HEK293T (cell line): ENCODE data around the gene TUBE1.

ENCODE experiments used
- CTCF ChIA-PET: fragments of 350-600 bp; formaldehyde crosslinking; extraction: SDS; loops from one replicate; lab custom pipeline; 2021; ENCODE audit warnings: antibody characterized with exemption, inconsistent platforms; lab: Yijun Ruan, JAX
- POLR2A ChIA-PET: fragments of 350-600 bp; formaldehyde crosslinking; extraction: SDS; loops from one replicate; lab custom pipeline; 2020; ENCODE audit warnings: antibody characterized with exemption, inconsistent platforms; lab: Yijun Ruan, JAX
- DNase-seq: peaks from one replicate; pipeline ENCODE4 v3.0.0; 2012; ENCODE audit warnings: mixed read lengths; ENCODE audit errors: extremely low spot score
- ARNT ChIP-seq: fragments of 450-650 bp; IDR thresholded peaks from 2 replicates; pipeline ENCODE4 v1.6.1; 2017; ENCODE audit warnings: mild to moderate bottlenecking
- BHLHE40 ChIP-seq: fragments of 450-650 bp; IDR thresholded peaks from 2 replicates; pipeline ENCODE4 v1.6.1; 2016; ENCODE audit warnings: mild to moderate bottlenecking, moderate library complexity, borderline replicate concordance
- CTBP1 ChIP-seq: fragments of 450-650 bp; IDR thresholded peaks from 2 replicates; pipeline ENCODE4 v1.6.1; 2016; ENCODE audit warnings: borderline replicate concordance
- ELF4 ChIP-seq: fragments of 450-650 bp; IDR thresholded peaks from 2 replicates; pipeline ENCODE4 v1.6.1; 2017; ENCODE audit warnings: antibody characterized with exemption
- FOXA1 ChIP-seq: fragments of 450-650 bp; IDR thresholded peaks from 2 replicates; pipeline ENCODE4 v1.6.1; 2016; ENCODE audit warnings: mild to moderate bottlenecking
- FOXK2 ChIP-seq: fragments of 450-650 bp; IDR thresholded peaks from 2 replicates; pipeline ENCODE4 v1.6.1; 2016; ENCODE audit warnings: mild to moderate bottlenecking
- FOXM1 ChIP-seq: fragments of 450-650 bp; IDR thresholded peaks from 2 replicates; pipeline ENCODE4 v1.6.1; 2017; ENCODE audit warnings: mild to moderate bottlenecking, borderline replicate concordance
- HDGF ChIP-seq: fragments of 450-650 bp; IDR thresholded peaks from 2 replicates; pipeline ENCODE4 v1.6.1; 2017; ENCODE audit warnings: antibody characterized with exemption, borderline replicate concordance
- L3MBTL2 ChIP-seq: fragments of 450-650 bp; conservative IDR thresholded peaks from 2 replicates; pipeline ENCODE4 v1.6.1; 2016; ENCODE audit warnings: mild to moderate bottlenecking
- LEF1 ChIP-seq: fragments of 450-650 bp; IDR thresholded peaks from 2 replicates; pipeline ENCODE4 v1.6.1; 2017; ENCODE audit warnings: mild to moderate bottlenecking, borderline replicate concordance
- NFRKB ChIP-seq: fragments of 450-650 bp; IDR thresholded peaks from 2 replicates; pipeline ENCODE4 v1.6.1; 2016; ENCODE audit warnings: mild to moderate bottlenecking, moderate library complexity
- PKNOX1 ChIP-seq: fragments of 450-650 bp; IDR thresholded peaks from 2 replicates; pipeline ENCODE4 v1.6.1; 2016
- SP1 ChIP-seq: fragments of 450-650 bp; IDR thresholded peaks from 2 replicates; pipeline ENCODE4 v1.6.1; 2017
- SUZ12 ChIP-seq: fragments of 450-650 bp; IDR thresholded peaks from 2 replicates; pipeline ENCODE4 v1.6.1; 2016; ENCODE audit warnings: mild to moderate bottlenecking
- TARDBP ChIP-seq: fragments of 450-650 bp; IDR thresholded peaks from 2 replicates; pipeline ENCODE4 v1.6.1; 2016
- ZNF384 ChIP-seq: fragments of 450-650 bp; IDR thresholded peaks from 2 replicates; pipeline ENCODE4 v1.6.1; 2016

The TUBE1 gene

GRCh38 chr6:112043032-112044007, 44.0 kb downstream of the TUBE1 start:
- ChIA-PET POLR2A (interaction anchor here (0.7 to 1.1 kb wide), 3 partner anchors 36 to 505 kb away, joined by 3 read pairs; no protein-coding TSS in a partner anchor), CTCF (interaction anchor here (0.6 to 1.7 kb wide), 23 partner anchors 11 to 795 kb away, joined by 3 to 12 read pairs (median 3); partner anchors contain the start of genes CCN6 and FYN)
- TF ChIP-seq FOXM1 (0 out of 2 replicates have a peak, but pooled peaks have one; percentile 44), L3MBTL2 (no peak)
- DNase-seq, result peak; percentile 96

GRCh38 chr6:112041535-112041934, 45.7 kb downstream of the TUBE1 start:
- ChIA-PET CTCF (interaction anchor here (0.6 to 1.3 kb wide), 8 partner anchors 13 to 331 kb away, joined by 3 to 7 read pairs (median 3); no protein-coding TSS in a partner anchor), POLR2A (no interaction called here)
- DNase-seq, result no peak
- no peak for TF ChIP-seq LEF1
- no peak for TF ChIP-seq NFRKB
- no peak for TF ChIP-seq TARDBP

- no peak for TF ChIP-seq TARDBP
- TF ChIP-seq ELF4, result no peak
- no peak for DNase-seq
- CTCF ChIA-PET, result interaction anchor here (0.9 to 1.3 kb wide), 3 partner anchors 12 to 331 kb away, joined by 3 to 4 read pairs (median 3); no protein-coding TSS in a partner anchor
- POLR2A ChIA-PET, result interaction anchor here (0.6 kb wide), 1 partner anchor 27 kb away, joined by 3 read pairs; no protein-coding TSS in a partner anchor
Observed at GRCh38 chr6:112040956-112041355, 46.3 kb downstream of the TUBE1 start.

- ChIA-PET CTCF (interaction anchor here (1.4 kb wide), 1 partner anchor 10 kb away, joined by 6 read pairs; no protein-coding TSS in a partner anchor), POLR2A (no interaction called here)
- TF ChIP-seq ZNF384, result no peak
- TF ChIP-seq ELF4, result no peak
- no peak for TF ChIP-seq BHLHE40
- no peak for TF ChIP-seq SUZ12
- no peak for TF ChIP-seq HDGF
- no peak for TF ChIP-seq FOXM1
- no peak for TF ChIP-seq L3MBTL2
- DNase-seq, result no peak
Observed at GRCh38 chr6:112039431-112039770, 47.9 kb downstream of the TUBE1 start.

- DNase-seq, result no peak
- TF ChIP-seq SP1, result no peak
- no peak for TF ChIP-seq CTBP1
- TF ChIP-seq LEF1, result no peak
- ChIA-PET POLR2A (no interaction called here), CTCF (interaction anchor here (0.8 to 1.4 kb wide), 2 partner anchors 10 to 392 kb away, joined by 3 to 6 read pairs; no protein-coding TSS in a partner anchor)
Observed at GRCh38 chr6:112038756-112039430, 48.4 kb downstream of the TUBE1 start.

GRCh38 chr6:112038268-112038667, 49.0 kb downstream of the TUBE1 start:
- DNase-seq, result no peak
- TF ChIP-seq SP1, result no peak
- no peak for TF ChIP-seq PKNOX1
- no peak for TF ChIP-seq FOXA1
- no peak for TF ChIP-seq ARNT
- no peak for TF ChIP-seq ZNF384
- no peak for TF ChIP-seq TARDBP
- no peak for TF ChIP-seq ELF4
- no peak for TF ChIP-seq FOXK2
- CTCF ChIA-PET, result interaction anchor here (0.6 to 1.4 kb wide), 3 partner anchors 9 to 392 kb away, joined by 3 to 6 read pairs (median 3); no protein-coding TSS in a partner anchor
- POLR2A ChIA-PET, result no interaction called here

- ChIA-PET POLR2A (no interaction called here), CTCF (interaction anchor here (0.6 kb wide), 1 partner anchor 27 kb away, joined by 3 read pairs; no protein-coding TSS in a partner anchor)
- DNase-seq, result no peak
- TF ChIP-seq PKNOX1 (no peak), FOXM1 (no peak), ZNF384 (no peak), FOXA1 (no peak), NFRKB (no peak), ARNT (no peak)
Observed at GRCh38 chr6:112037783-112038216, 49.5 kb downstream of the TUBE1 start.
